Liver (tissue), 9 donors: Measurements from ENCODE around the gene GALR2. TPM values are rescaled to one million over a fixed set of nuclear protein-coding genes. Genes with fewer than 3 reads are reported as not detected.

Source experiments
- DNase-seq: peaks from one replicate; pipeline ENCODE4 v3.0.0-alpha.2; 2017; ENCODE audit warnings: low spot score
- H3K27ac ChIP-seq, 2 donors: one replicate each; pipeline ENCODE4 v1.7.0; 2013; ENCODE audit warnings: inconsistent platforms in 2 of 2, low read length in 2 of 2, control low read depth in 1 of 2, low read depth in 1 of 2, mild to moderate bottlenecking in 1 of 2
- H3K27me3 ChIP-seq, 4 donors: one replicate each; pipeline versions ENCODE4 v1.6.1 to v1.7.0; 2013; ENCODE audit warnings: low read length in 3 of 4, inconsistent platforms in 1 of 4, mild to moderate bottlenecking in 1 of 4, moderate library complexity in 1 of 4; ENCODE audit not compliant: control insufficient read depth in 4 of 4, insufficient read depth in 4 of 4
- H3K36me3 ChIP-seq, 4 donors: one replicate each; pipeline versions ENCODE4 v1.6.1 to v1.7.0; 2013; ENCODE audit warnings: low read length in 3 of 4, mild to moderate bottlenecking in 3 of 4, low read depth in 1 of 4, moderate library complexity in 1 of 4; ENCODE audit not compliant: control insufficient read depth in 4 of 4, insufficient read depth in 3 of 4
- H3K4me1 ChIP-seq, 4 donors: one replicate each; pipeline versions ENCODE4 v1.6.1 to v1.7.0; 2013; ENCODE audit warnings: low read length in 3 of 4, mild to moderate bottlenecking in 3 of 4, moderate library complexity in 1 of 4; ENCODE audit not compliant: control insufficient read depth in 4 of 4, insufficient read depth in 4 of 4
- H3K4me3 ChIP-seq, 3 donors: one replicate each; pipeline versions ENCODE4 v1.6.1 to v1.7.0; 2013; ENCODE audit warnings: low read length in 3 of 3, control low read depth in 1 of 3, low read depth in 1 of 3, mild to moderate bottlenecking in 1 of 3
- H3K9ac ChIP-seq, 2 donors: one replicate each; pipeline ENCODE4 v1.7.0; 2013; ENCODE audit warnings: low read length in 2 of 2, mild to moderate bottlenecking in 2 of 2, moderate library complexity in 2 of 2, control low read depth in 1 of 2, low read depth in 1 of 2
- H3K9me3 ChIP-seq, 4 donors: one replicate each; pipeline versions ENCODE4 v1.6.1 to v1.7.0; 2013; ENCODE audit warnings: low read length in 3 of 4; ENCODE audit not compliant: control insufficient read depth in 4 of 4
- ATF3 ChIP-seq: IDR thresholded peaks from 2 replicates; pipeline ENCODE4 v1.6.1; 2016; ENCODE audit warnings: antibody characterized with exemption
- CTCF ChIP-seq: fragments of 150-350 bp; IDR thresholded peaks from 2 replicates; pipeline ENCODE4 v1.5.1; 2017; ENCODE audit warnings: improper control_type of control experiment, low read depth, low read length; ENCODE audit not compliant: missing input control
- EGR1 ChIP-seq, 2 donors: IDR thresholded peaks; 2 replicates each; pipeline ENCODE4 v1.6.1; 2016 to 2018; ENCODE audit warnings: antibody characterized with exemption in 2 of 2, low read depth in 2 of 2
- FOXA1 ChIP-seq: IDR thresholded peaks from 2 replicates; pipeline ENCODE4 v1.6.1; 2016; ENCODE audit warnings: antibody characterized with exemption
- HNF4G ChIP-seq: IDR thresholded peaks from 2 replicates; pipeline ENCODE4 v1.6.1; 2016; ENCODE audit warnings: antibody characterized with exemption
- JUND ChIP-seq, 2 donors: IDR thresholded peaks; 2 replicates each; pipeline ENCODE4 v1.6.1; 2016; ENCODE audit warnings: antibody characterized with exemption in 2 of 2
- NR2F2 ChIP-seq: IDR thresholded peaks from 2 replicates; pipeline ENCODE4 v1.6.1; 2016; ENCODE audit warnings: antibody characterized with exemption
- SP1 ChIP-seq: IDR thresholded peaks from 2 replicates; pipeline ENCODE4 v1.6.1; 2018; ENCODE audit warnings: antibody characterized with exemption, mild to moderate bottlenecking
- TAF1 ChIP-seq: conservative IDR thresholded peaks from 2 replicates; pipeline ENCODE4 v1.6.1; 2016; ENCODE audit warnings: antibody characterized with exemption, mild to moderate bottlenecking
- YY1 ChIP-seq: IDR thresholded peaks from 2 replicates; pipeline ENCODE4 v1.6.1; 2016; ENCODE audit warnings: antibody characterized with exemption, mild to moderate bottlenecking
- ZBTB33 ChIP-seq: IDR thresholded peaks from 2 replicates; pipeline ENCODE4 v1.6.1; 2016; ENCODE audit warnings: antibody characterized with exemption
- WGBS: extraction: QIAGEN DNeasy Blood & Tissue Kit; methylation state at CpG from one replicate; pipeline ENCODE4 v1.1.7; 2013; 5-methylcytosine and 5-hydroxymethylcytosine counted together
- polyA plus RNA-seq, 2 donors: library from polyadenylated mRNA; stranded (reverse) in 1 of 2; unstranded in 1 of 2; fragments of 200-250 nt in 1 of 2; fragments of >200 nt in 1 of 2; fragmentation: Nextera tagmentation in 1 of 2; extraction: Ambion mirVana in 1 of 2; gene quantifications; one replicate each; pipeline versions ENCODE4 v1.2.1 to v1.2.3, GENCODE V29; 2013 to 2015
- total RNA-seq, 2 donors: library from RNA; depleted of rRNA; stranded (reverse); fragments of >200 nt; gene quantifications; one replicate each; pipeline ENCODE4 v1.2.3, GENCODE V29; 2014
- donor health status: healthy.
- donor health status: healthy.
- donor health status: healthy.
- donor health status: healthy.
- donor health status: healthy.

The GALR2 gene
- total and polyA plus RNA-seq, 4 donors: 0.08 to 0.22 (median 0.14) TPM; not detected in 1

GRCh38 chr17:76063875-76064546 lies 10.6 kb upstream of the GALR2 start (continued):
- no peak for TF ChIP-seq ATF3

- 86% methylated on average over 4 of the region's 4 CpGs for WGBS
- no peak overlapping the region for H3K27ac ChIP-seq
- no peak for TF ChIP-seq HNF4G
- no peak for TF ChIP-seq YY1
- TF ChIP-seq ZBTB33: no peak
- TF ChIP-seq SP1: no peak
- peaks cover 14 to 58% (median 45%) of the 10 kb centered on the region in 4 donors for H3K36me3 ChIP-seq
- no peaks in the 10 kb centered on the region for H3K27me3 ChIP-seq
- H3K4me1 ChIP-seq: peaks cover 2 to 10% (median 6%) of the 10 kb centered on the region in 4 donors
- DNase-seq: no peak
- H3K9ac ChIP-seq: no peak overlapping the region
- no peak overlapping the region for H3K4me3 ChIP-seq
- no peaks in the 10 kb centered on the region for H3K9me3 ChIP-seq
Measured at GRCh38 chr17:76065775-76066174, 8.8 kb upstream of the GALR2 start.

- Histone ChIP-seq H3K9me3 (no peaks in the 10 kb centered on the region), H3K36me3 (peaks cover 0 to 14% (median 9%) of the 10 kb centered on the region in 4 donors), H3K9ac (peak overlapping the region; percentile 64 to 99), H3K4me3 (peak overlapping the region; percentile 92 to 100 (median 94)), H3K27ac (peak overlapping the region; percentile 47 to 72), H3K4me1 (peaks cover 9 to 51% (median 24%) of the 10 kb centered on the region in 4 donors), H3K27me3 (peaks cover 0 to 14% (median 6%) of the 10 kb centered on the region in 4 donors)
- TF ChIP-seq ATF3: no peak
- no peak for TF ChIP-seq HNF4G
- TF ChIP-seq NR2F2: no peak
- TF ChIP-seq TAF1: no peak
- TF ChIP-seq SP1: no peak
- TF ChIP-seq CTCF: no peak
- TF ChIP-seq EGR1 (IDR thresholded peaks at IDR 0.05; ENCODE audit: low read depth in 2 of 2): no peak
- no peak for TF ChIP-seq FOXA1
- TF ChIP-seq ZBTB33: no peak
- no peak for TF ChIP-seq JUND (IDR thresholded peaks at IDR 0.05)
- WGBS: 5% methylated on average over 15 of the region's 15 CpGs
- DNase-seq: peak; percentile 53
Measured at GRCh38 chr17:76071531-76072147, 2.9 kb upstream of the GALR2 start.
